Measurements from ENCODE around the gene SNCAIP. TPM values are rescaled to one million over a fixed set of nuclear protein-coding genes. Genes with fewer than 3 reads are reported as not detected.

Gene SNCAIP
- total and polyA plus RNA-seq, 7 donors = 0.18 to 0.87 (median 0.38) TPM

DNA sequence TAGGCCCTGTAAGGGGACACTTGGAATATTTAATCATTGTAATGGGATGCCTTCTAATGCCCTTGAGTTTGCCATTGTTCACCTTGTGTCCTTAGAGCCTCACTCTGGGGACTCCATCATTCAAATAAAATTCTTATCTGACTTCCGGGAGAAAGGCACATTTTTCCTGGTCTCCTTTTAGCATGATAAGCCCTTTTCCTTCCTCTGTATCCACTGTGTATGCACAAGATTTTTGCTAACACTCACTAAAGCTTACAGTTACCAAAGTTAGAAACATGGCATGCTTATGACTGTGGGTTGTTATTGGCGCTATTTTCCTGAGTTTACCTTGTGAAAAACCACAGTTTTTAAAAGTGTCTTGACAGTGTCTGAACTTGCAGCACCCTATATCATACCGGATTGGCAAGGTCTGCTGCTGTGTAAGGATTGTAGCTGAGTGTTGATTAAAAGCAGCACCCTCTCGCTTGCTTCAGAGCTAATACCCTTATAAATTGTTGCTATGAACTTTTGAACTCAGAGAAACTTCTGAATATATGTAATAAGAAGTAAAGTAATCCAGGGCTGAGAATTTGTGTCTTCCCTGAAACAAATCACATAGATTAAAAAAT, 46.4 kb downstream of the SNCAIP start:
- H3K9me3 ChIP-seq = no peaks in the 10 kb centered on the region
- intact Hi-C loops (cut with DNase I) = no loop called here
- no peak overlapping the region for H3K27ac ChIP-seq
- H3K27me3 ChIP-seq (ENCODE audit: insufficient read depth in 3 of 3, low read length in 2 of 3) = peaks cover 0 to 1% (median 0%) of the 10 kb centered on the region in 3 donors
- DNase-seq (no peak), ATAC-seq (no peak)
- TF ChIP-seq, protein P1, sequence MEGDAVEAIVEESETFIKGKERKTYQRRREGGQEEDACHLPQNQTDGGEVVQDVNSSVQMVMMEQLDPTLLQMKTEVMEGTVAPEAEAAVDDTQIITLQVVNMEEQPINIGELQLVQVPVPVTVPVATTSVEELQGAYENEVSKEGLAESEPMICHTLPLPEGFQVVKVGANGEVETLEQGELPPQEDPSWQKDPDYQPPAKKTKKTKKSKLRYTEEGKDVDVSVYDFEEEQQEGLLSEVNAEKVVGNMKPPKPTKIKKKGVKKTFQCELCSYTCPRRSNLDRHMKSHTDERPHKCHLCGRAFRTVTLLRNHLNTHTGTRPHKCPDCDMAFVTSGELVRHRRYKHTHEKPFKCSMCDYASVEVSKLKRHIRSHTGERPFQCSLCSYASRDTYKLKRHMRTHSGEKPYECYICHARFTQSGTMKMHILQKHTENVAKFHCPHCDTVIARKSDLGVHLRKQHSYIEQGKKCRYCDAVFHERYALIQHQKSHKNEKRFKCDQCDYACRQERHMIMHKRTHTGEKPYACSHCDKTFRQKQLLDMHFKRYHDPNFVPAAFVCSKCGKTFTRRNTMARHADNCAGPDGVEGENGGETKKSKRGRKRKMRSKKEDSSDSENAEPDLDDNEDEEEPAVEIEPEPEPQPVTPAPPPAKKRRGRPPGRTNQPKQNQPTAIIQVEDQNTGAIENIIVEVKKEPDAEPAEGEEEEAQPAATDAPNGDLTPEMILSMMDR (IDR thresholded peaks at IDR 0.05) = no peak
- WGBS, 3 donors = 41 to 48% (median 45%) methylated on average over 4 of the region's 4 CpGs
- no peaks in the 10 kb centered on the region for H3K4me1 ChIP-seq
- no peaks in the 10 kb centered on the region for H3K36me3 ChIP-seq (ENCODE audit: insufficient read depth in 1 of 2, low read depth in 1 of 2)
- no peak overlapping the region for H3K4me3 ChIP-seq

DNA sequence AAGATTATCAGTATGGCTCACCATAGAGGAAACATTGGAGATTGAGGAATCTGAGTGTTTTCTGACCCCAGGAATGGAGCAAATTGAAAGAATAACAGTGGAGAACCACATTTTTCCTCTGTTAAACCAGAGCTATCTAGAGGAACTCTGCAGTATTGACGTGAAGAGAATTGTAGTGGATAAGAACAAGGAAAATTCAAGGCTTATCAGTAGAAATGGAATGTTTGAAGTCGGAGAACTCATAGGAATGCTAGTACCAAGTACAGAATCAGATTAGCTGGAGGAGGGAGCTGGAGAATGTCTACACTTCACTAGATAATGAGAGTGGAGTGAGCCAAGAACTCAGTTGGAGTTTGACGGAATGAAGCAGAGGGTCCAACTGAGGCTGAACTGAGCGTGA, 50.3 kb downstream of the SNCAIP start:
- 91 to 97% (median 94%) methylated on average over 4 of the region's 4 CpGs for WGBS, 3 donors
- DNase-seq (no peak), ATAC-seq (no peak)
- Histone ChIP-seq H3K27me3 (ENCODE audit: insufficient read depth in 3 of 3, low read length in 2 of 3) (peaks cover 0 to 1% (median 0%) of the 10 kb centered on the region in 3 donors), H3K36me3 (ENCODE audit: insufficient read depth in 1 of 2, low read depth in 1 of 2) (no peaks in the 10 kb centered on the region), H3K4me3 (no peak overlapping the region), H3K9me3 (no peaks in the 10 kb centered on the region), H3K4me1 (no peaks in the 10 kb centered on the region), H3K27ac (no peak overlapping the region)
- TF ChIP-seq, protein P1 (IDR thresholded peaks at IDR 0.05) = no peak
- intact Hi-C loops (cut with DNase I) = no loop called here

DNA sequence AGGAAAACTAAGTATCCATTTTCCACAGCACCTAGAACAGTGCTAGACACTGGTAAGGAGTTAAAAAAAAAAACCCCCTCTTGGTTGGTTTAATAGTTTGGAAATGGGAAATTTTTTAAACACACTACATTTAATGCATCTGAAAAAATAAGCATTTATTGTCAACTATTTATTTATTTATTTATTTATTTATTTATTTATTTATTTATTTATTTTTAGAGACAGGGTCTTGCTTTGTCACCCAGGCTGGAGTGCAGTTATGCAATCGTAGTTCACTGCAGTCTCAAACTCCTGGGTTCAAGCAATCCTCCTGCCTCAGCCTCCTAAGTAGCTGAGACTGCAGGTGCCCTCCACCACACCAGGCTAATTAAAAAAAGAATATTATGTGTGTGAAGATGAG, 51.6 kb downstream of the SNCAIP start:
- DNase-seq (no peak), ATAC-seq (no peak)
- Histone ChIP-seq H3K27me3 (ENCODE audit: insufficient read depth in 3 of 3, low read length in 2 of 3) (peaks cover 0 to 1% (median 0%) of the 10 kb centered on the region in 3 donors), H3K9me3 (no peaks in the 10 kb centered on the region), H3K36me3 (ENCODE audit: insufficient read depth in 1 of 2, low read depth in 1 of 2) (no peaks in the 10 kb centered on the region), H3K4me1 (no peaks in the 10 kb centered on the region), H3K27ac (no peak overlapping the region), H3K4me3 (no peak overlapping the region)
- 94 to 100% (median 97%) methylated on average over 1 of the region's 1 CpG for WGBS, 3 donors
- TF ChIP-seq, protein P1 (IDR thresholded peaks at IDR 0.05) = no peak
- intact Hi-C loops (cut with DNase I) = no loop called here

DNA sequence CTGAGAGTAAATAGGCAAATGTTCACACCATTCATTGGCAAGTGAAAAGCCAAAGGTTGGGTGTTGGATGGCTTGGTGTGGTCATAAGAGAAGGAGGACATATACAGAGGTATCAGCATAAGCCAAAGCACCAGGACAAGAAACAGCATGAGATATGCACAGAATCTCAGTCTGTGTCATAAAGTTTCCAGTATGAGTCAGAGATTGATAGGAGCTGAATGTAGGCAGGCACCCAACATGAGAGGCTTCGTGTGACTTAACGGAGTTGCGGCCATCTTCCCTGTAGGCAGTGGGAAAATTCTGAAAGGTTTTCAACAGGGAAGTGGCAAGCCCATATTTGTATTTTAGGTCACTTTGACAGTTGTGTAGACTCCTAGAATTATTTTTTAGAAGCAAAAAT, 54.5 kb downstream of the SNCAIP start:
- intact Hi-C loops (cut with DNase I) = no loop called here
- H3K27ac ChIP-seq = no peak overlapping the region
- no peaks in the 10 kb centered on the region for H3K36me3 ChIP-seq (ENCODE audit: insufficient read depth in 1 of 2, low read depth in 1 of 2)
- no peak for ATAC-seq
- H3K9me3 ChIP-seq = no peaks in the 10 kb centered on the region
- TF ChIP-seq, protein P1 (IDR thresholded peaks at IDR 0.05) = no peak
- no peak for DNase-seq
- WGBS, 3 donors = 84 to 97% (median 92%) methylated on average over 3 of the region's 3 CpGs
- no peak overlapping the region for H3K4me3 ChIP-seq
- no peaks in the 10 kb centered on the region for H3K4me1 ChIP-seq
- peaks cover 0 to 1% (median 0%) of the 10 kb centered on the region in 3 donors for H3K27me3 ChIP-seq (ENCODE audit: insufficient read depth in 3 of 3, low read length in 2 of 3)

DNA sequence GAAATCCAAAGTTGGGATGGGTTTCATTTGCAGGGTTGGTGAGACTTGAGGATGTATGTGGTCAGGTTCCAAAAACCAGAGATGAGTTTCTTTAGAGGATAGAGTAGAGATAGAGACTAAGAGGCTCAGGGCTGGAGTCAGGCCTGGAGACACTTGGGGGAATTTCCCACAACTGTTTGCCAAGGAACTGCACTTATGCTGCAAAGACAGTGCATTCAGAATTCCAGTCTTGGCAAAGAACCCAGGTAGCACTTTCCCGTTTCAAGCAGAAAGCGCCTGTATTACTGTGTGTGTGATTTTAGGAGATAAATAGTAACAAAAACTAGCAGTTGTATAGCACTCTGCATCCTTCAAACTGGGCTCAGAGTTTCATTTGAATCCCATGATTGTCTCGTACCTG, 55.4 kb downstream of the SNCAIP start:
- Histone ChIP-seq H3K4me1 (no peaks in the 10 kb centered on the region), H3K9me3 (no peaks in the 10 kb centered on the region), H3K27me3 (ENCODE audit: insufficient read depth in 3 of 3, low read length in 2 of 3) (peaks cover 0 to 1% (median 0%) of the 10 kb centered on the region in 3 donors), H3K27ac (no peak overlapping the region), H3K4me3 (no peak overlapping the region), H3K36me3 (ENCODE audit: insufficient read depth in 1 of 2, low read depth in 1 of 2) (no peaks in the 10 kb centered on the region)
- ATAC-seq = no peak
- TF ChIP-seq, protein P1 (IDR thresholded peaks at IDR 0.05) = no peak
- no peak for DNase-seq
- WGBS, 3 donors = 65 to 77% (median 76%) methylated on average over 3 of the region's 3 CpGs
- intact Hi-C loops (cut with DNase I) = no loop called here
